ENCODE results near the gene GIGYF1.

The GIGYF1 gene

DNA sequence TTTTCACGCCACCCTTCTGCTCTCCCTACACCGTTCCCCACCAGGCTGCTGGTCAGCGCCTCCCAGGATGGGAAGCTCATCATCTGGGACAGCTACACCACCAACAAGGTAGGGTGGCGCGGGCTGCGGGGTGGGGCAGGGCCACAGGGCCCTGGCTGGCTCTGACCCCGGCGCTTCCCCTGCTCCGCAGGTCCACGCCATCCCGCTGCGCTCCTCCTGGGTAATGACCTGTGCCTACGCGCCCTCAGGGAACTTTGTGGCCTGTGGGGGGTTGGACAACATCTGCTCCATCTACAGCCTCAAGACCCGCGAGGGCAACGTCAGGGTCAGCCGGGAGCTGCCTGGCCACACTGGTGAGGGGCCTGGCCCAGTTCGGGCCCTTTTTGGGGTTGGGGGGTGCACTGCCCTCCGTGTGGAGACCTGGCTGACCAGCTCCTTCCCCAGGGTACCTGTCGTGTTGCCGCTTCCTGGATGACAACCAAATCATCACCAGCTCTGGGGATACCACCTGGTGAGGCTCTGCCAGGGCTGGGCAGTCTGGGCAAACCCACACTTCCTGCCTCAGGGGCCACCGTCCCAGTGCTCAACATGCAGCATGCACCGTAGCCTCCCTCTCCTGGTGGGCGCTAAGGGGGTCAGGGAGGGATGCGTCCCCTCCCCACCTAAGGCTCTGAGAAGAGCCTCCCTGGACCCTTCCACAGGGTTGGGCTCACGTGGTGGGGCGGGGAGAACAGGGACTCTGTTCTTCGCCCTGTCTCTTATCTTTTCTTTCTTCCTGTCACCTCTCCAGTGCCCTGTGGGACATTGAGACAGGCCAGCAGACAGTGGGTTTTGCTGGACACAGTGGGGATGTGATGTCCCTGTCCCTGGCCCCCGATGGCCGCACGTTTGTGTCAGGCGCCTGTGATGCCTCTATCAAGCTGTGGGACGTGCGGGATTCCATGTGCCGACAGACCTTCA, 16.5 kb downstream of the GIGYF1 start:
- TF ChIP-seq, protein P1, sequence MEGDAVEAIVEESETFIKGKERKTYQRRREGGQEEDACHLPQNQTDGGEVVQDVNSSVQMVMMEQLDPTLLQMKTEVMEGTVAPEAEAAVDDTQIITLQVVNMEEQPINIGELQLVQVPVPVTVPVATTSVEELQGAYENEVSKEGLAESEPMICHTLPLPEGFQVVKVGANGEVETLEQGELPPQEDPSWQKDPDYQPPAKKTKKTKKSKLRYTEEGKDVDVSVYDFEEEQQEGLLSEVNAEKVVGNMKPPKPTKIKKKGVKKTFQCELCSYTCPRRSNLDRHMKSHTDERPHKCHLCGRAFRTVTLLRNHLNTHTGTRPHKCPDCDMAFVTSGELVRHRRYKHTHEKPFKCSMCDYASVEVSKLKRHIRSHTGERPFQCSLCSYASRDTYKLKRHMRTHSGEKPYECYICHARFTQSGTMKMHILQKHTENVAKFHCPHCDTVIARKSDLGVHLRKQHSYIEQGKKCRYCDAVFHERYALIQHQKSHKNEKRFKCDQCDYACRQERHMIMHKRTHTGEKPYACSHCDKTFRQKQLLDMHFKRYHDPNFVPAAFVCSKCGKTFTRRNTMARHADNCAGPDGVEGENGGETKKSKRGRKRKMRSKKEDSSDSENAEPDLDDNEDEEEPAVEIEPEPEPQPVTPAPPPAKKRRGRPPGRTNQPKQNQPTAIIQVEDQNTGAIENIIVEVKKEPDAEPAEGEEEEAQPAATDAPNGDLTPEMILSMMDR (conservative IDR thresholded peaks at IDR 0.05) = no peak
- H3K27ac ChIP-seq = peak overlapping the region; percentile 96

DNA sequence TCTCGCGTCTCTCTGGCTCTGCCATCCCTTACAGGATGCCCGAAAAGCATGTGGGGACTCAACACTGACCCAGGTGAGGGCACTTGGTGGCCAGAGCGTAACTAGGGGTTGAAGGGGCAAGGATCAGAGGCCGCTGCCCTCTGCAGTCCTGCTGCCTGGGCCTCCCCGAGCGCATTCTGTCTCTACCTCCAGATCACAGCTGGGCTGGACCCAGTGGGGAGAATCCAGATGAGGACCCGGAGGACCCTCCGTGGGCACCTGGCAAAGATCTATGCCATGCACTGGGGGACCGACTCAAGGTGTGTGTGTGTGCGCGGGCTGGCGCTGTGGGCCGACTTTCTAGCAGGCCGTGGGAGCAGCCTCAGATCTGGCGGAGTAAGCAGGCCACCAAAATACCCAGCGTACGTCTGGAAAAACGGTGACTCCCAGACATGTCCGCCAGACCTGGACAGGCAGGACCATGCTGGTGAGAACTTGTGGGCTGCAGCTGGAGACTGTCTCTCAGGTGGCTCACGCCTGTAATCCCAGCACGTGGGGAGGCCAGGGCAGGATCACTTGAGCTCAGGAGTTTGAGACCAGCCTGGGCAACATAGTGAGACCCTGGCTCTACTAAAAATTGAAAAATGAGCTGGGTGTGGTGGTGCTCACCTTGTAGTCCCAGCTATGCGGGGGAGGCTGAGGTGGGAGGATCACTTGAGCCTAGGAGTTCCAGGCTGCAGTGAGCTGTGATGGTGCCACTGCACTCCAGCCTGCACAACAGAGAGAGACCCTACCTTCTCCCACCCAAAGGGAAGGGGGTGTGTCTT, 17.3 kb downstream of the GIGYF1 start:
- TF ChIP-seq, protein P1 (conservative IDR thresholded peaks at IDR 0.05) = no peak
- H3K27ac ChIP-seq = peak overlapping the region; percentile 96

DNA sequence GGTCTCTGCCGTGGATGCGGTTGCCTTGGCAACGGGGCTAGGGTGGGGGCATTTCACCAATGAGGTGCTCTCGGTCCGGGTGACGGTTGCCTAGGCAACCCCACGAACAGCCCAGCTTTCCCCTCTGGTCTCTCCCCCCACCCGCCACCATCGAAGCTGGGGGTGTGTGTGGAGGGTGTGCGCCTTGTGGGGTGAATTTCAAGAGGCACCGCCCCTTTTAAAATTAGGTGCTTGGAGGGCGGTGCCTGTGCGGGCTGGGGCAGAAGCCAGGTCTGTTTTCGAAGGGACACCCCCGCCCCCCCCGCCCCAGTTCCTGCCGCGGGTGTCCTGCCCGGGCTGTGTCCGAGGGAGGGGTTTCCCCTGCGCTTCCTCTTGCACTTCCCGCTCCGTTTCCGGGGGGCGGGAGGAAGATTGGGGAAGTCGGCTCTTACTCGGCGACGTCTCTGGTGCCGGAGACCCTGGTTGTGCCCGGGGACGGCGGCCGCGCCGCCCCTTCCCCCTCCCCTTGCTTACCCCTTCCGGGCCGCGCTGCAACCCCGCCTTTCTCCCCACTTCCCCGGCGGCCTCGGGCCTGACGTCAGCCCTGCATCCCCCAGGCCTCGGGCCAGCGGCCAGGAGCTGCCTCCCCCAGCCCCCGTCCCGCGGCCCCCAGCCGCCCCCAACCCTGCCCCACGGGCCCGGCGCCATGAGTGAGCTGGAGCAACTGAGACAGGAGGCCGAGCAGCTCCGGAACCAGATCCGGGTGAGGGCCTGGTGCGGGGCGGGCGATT, 18.3 kb downstream of the GIGYF1 start:
- TF ChIP-seq, protein P1 (conservative IDR thresholded peaks at IDR 0.05) = no peak
- peak overlapping the region; percentile 96 for H3K27ac ChIP-seq

DNA sequence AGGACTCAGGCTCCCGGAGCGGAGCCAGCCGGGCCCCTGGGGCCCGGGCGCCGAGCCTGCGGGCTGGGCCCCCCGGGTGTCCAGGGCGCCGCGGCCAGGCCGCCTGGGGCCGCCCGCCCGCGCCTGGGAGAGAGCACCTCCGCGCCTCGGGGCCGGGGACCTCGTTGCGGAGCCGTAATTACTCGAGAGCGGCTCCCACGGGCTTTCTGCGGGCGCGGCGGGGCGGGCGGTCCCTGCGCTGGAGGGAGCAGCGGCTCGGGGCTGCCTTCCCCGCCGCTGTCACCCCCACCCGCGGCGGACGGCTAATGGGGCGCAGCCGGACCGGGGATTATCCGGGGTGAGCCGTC, 19.0 kb downstream of the GIGYF1 start:
- peak overlapping the region; percentile 96 for H3K27ac ChIP-seq
- TF ChIP-seq, protein P1 (conservative IDR thresholded peaks at IDR 0.05) = no peak

DNA sequence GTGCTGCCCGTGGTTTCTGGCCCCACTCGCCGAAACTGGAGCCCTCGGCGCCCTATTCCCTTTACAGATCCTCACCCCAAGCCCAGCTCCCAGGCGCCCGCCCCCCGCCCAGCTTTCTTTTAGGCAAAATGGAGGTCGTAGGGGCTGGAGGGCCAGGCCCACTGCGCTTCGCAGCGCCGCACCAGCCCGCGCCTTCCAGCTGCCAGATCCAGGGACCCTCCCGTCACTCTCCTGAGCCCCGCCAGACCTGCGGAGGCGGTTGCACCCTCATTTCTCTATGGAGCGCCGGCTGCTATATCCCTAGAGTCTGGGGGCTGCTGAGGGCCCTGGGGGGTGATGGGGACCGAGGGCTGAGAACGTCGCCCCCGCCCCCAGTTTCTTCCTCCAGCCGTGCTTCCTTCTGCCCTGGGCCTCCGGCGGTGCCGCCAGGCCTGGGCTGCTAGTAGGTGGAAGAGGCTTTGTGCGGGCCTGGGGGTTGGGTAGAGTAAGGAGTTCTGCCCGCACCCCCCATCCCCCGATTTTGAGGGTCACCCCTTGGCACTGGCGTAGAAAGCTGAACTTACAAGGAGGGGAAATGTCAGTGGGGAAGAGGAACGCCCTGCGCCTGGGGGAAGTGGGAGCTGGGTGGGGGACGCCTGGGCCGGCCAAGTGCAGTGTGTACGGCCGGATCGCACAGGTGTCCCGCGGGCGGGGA, 19.5 kb downstream of the GIGYF1 start:
- peak overlapping the region; percentile 96 for H3K27ac ChIP-seq
- TF ChIP-seq, protein P1 (conservative IDR thresholded peaks at IDR 0.05) = no peak

DNA sequence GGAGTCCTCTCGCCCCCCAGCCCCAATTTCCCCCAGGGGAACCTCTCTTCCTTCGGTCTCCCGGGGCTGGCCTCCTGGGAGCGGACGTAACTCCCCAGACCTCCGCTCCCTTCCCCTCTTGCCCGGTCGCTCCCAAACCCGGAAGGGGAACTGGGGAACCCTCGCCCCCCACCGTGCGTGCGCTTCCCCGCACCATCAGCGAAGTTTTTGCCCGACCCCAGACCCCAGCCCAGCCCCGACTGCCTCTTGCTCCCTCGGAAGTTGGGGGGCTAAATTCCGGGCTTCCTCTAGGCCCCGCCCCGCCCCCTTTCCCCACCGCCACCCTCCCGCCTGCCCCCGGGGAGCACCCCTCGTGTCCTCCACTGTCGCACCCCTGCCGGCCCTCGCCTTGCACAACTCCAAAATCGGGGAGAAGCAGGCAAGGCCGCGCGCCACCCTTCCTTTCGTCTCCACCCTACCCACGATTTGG, 20.1 kb downstream of the GIGYF1 start:
- TF ChIP-seq, protein P1 (conservative IDR thresholded peaks at IDR 0.05) = no peak
- H3K27ac ChIP-seq = peak overlapping the region; percentile 96
